Neural progenitor cell (in vitro differentiated cells): ENCODE measurements around the gene POLR2J.
"Not testable (repeated sequence)": the region's sequence is repeated elsewhere in the genome, so short reads cannot be mapped to it uniquely, and the experiment has no call there.

Experiments
- EZH2 ChIP-seq: fragments of 200-600 bp; sonication (generic); IDR thresholded peaks from 2 replicates; pipeline ENCODE4 v1.6.1; 2017; ENCODE audit warnings: antibody characterized with exemption, mild to moderate bottlenecking, moderate library complexity
- EZH2phosphoT487 ChIP-seq: fragments of 200-600 bp; sonication (generic); IDR thresholded peaks from 2 replicates; pipeline ENCODE4 v1.6.1; 2017; ENCODE audit warnings: antibody characterized with exemption
- TF ChIP-seq, protein P1 (sequence below): fragments of 200-600 bp; sonication (generic); IDR thresholded peaks from 2 replicates; pipeline ENCODE4 v1.5.1; 2017; ENCODE audit warnings: antibody characterized with exemption, mild to moderate bottlenecking

DNA sequence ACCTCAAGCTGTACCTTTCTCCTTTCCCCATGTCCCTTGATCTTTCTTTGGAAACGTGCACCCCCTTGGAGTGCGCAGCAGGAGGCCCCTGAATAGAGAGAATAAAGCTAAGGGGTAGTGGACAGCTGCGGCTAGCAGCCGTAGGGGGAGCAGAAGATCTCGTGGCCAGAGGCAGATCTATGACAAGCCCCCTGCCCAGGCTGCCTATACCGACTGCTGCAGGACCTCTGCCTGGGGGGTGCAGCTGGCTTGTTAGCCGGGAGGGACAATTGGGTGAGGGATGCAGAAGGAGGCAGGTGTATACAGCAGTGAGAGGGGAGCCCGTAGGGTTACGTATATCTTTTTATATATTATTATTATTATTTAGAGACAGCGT, 475 bp upstream of the POLR2J start:
- TF ChIP-seq, protein P1, sequence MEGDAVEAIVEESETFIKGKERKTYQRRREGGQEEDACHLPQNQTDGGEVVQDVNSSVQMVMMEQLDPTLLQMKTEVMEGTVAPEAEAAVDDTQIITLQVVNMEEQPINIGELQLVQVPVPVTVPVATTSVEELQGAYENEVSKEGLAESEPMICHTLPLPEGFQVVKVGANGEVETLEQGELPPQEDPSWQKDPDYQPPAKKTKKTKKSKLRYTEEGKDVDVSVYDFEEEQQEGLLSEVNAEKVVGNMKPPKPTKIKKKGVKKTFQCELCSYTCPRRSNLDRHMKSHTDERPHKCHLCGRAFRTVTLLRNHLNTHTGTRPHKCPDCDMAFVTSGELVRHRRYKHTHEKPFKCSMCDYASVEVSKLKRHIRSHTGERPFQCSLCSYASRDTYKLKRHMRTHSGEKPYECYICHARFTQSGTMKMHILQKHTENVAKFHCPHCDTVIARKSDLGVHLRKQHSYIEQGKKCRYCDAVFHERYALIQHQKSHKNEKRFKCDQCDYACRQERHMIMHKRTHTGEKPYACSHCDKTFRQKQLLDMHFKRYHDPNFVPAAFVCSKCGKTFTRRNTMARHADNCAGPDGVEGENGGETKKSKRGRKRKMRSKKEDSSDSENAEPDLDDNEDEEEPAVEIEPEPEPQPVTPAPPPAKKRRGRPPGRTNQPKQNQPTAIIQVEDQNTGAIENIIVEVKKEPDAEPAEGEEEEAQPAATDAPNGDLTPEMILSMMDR: not testable (repeated sequence)
- TF ChIP-seq EZH2, EZH2phosphoT487: not testable (repeated sequence)
